NCI-H1436 treated with DMSO at 0.1 percent for 48 hours (cell line): ENCODE measurements around the gene NKD1.

Source experiments
- DNase-seq: peaks from one replicate; lab custom pipeline; 2025; lab: John Stamatoyannopoulos, UW

NKD1 gene

GRCh38 chr16:50601341-50601740 lies 53.1 kb downstream of the NKD1 start:
- no peak for DNase-seq

- no peak for DNase-seq
These were observed 53.9 kb downstream of the NKD1 start for GRCh38 chr16:50602126-50602525.

- no peak for DNase-seq
These were observed 54.5 kb downstream of the NKD1 start for GRCh38 chr16:50602531-50603205.

GRCh38 chr16:50603206-50604064 lies 55.2 kb downstream of the NKD1 start:
- DNase-seq = no peak

- DNase-seq = no peak
These were observed 55.8 kb downstream of the NKD1 start for GRCh38 chr16:50604065-50604418.

GRCh38 chr16:50604610-50605009 lies 56.4 kb downstream of the NKD1 start:
- DNase-seq = no peak

- no peak for DNase-seq
These were observed 57.7 kb downstream of the NKD1 start for GRCh38 chr16:50605733-50606430.

GRCh38 chr16:50606431-50607050 lies 58.3 kb downstream of the NKD1 start:
- no peak for DNase-seq

- no peak for DNase-seq
These were observed 58.8 kb downstream of the NKD1 start for GRCh38 chr16:50607051-50607431.

- no peak for DNase-seq
These were observed 59.3 kb downstream of the NKD1 start for GRCh38 chr16:50607447-50607846.

GRCh38 chr16:50607970-50608557 lies 59.9 kb downstream of the NKD1 start:
- no peak for DNase-seq

GRCh38 chr16:50609049-50609448 lies 60.9 kb downstream of the NKD1 start:
- DNase-seq = no peak

GRCh38 chr16:50609471-50609870 lies 61.3 kb downstream of the NKD1 start:
- no peak for DNase-seq

- DNase-seq = no peak
These were observed 62.4 kb downstream of the NKD1 start for GRCh38 chr16:50610331-50611262.

- DNase-seq = no peak
These were observed 63.2 kb downstream of the NKD1 start for GRCh38 chr16:50611332-50611934.

- no peak for DNase-seq
These were observed 64.0 kb downstream of the NKD1 start for GRCh38 chr16:50611995-50612848.

- no peak for DNase-seq
These were observed 64.6 kb downstream of the NKD1 start for GRCh38 chr16:50612849-50613198.

- DNase-seq = no peak
These were observed 65.2 kb downstream of the NKD1 start for GRCh38 chr16:50613281-50613963.

GRCh38 chr16:50613964-50614474 lies 65.8 kb downstream of the NKD1 start:
- no peak for DNase-seq
